Effector memory CD4-positive, alpha-beta T cell (primary cell): ENCODE results near the gene OPCML.

ENCODE experiments used
- DNase-seq, 3 donors: peaks; one replicate each; pipeline ENCODE4 v3.0.0-alpha.2; 2020
- H3K27ac ChIP-seq: 2 replicates; pipeline ENCODE4 v1.7.0; 2013; ENCODE audit warnings: mild to moderate bottlenecking, low read length, moderate library complexity; ENCODE audit not compliant: insufficient read depth, poor library complexity, severe bottlenecking
- H3K27me3 ChIP-seq: replicated peaks from 2 replicates; pipeline ENCODE4 v1.7.0; 2013; ENCODE audit warnings: mild to moderate bottlenecking, low read length; ENCODE audit not compliant: insufficient read depth, control insufficient read depth, poor library complexity, severe bottlenecking
- H3K36me3 ChIP-seq: 2 replicates; pipeline ENCODE4 v1.7.0; 2013; ENCODE audit warnings: mild to moderate bottlenecking, low read length, moderate library complexity; ENCODE audit not compliant: control insufficient read depth, insufficient read depth
- H3K4me1 ChIP-seq: 2 replicates; pipeline ENCODE4 v1.7.0; 2013; ENCODE audit warnings: low read length, mild to moderate bottlenecking; ENCODE audit not compliant: control insufficient read depth, insufficient read depth, poor library complexity, severe bottlenecking
- H3K4me3 ChIP-seq: 2 replicates; pipeline ENCODE4 v1.7.0; 2013; ENCODE audit warnings: low read length, low read depth, mild to moderate bottlenecking; ENCODE audit not compliant: insufficient read depth, poor library complexity, severe bottlenecking
- H3K9me3 ChIP-seq: 2 replicates; pipeline ENCODE4 v1.7.0; 2013; ENCODE audit warnings: mild to moderate bottlenecking, low read length, moderate library complexity; ENCODE audit not compliant: control insufficient read depth

OPCML gene

DNA sequence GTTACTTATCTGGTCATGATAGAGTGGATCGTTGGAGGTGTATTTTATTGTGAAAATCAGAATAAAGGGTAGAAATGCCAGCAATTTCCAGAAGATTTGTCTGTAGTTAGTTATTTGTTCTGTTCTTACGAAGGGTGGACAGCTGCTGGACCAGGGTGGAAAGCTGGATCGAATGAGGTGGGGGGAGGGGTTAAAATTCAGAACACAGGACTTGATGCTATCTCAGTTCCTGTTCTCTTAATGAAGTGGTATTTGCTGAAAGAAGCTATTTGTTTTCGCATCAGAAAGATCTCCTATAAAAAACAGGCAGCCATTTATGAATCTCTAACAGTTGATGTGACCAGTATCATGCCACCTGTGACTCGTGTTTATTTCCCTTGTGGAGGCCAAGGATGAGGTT lies 556.2 kb downstream of the OPCML start:
- no peaks in the 10 kb centered on the region for H3K36me3 ChIP-seq
- no peaks in the 10 kb centered on the region for H3K27me3 ChIP-seq
- no peaks in the 10 kb centered on the region for H3K9me3 ChIP-seq
- H3K4me1 ChIP-seq: no peaks in the 10 kb centered on the region
- H3K27ac ChIP-seq: no peak overlapping the region
- no peak for DNase-seq
- no peak overlapping the region for H3K4me3 ChIP-seq

DNA sequence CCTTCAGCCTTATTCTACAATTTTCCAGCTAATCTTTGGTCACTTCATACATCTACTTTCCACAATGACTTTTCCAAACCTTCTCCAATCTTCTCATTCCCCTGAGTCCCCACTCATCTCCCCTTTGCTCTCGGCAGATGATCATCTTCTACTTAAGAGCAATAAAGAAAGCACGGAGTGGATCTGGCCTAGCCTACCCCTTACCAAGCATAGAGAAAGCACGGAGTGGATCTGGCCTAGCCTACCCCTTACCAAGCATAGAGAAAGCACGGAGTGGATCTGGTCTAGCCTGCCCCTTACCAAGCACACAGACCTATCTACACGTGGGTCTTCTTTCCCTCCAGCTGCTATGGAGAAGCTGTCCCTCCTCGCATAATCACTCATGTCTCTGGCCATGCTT lies 558.6 kb downstream of the OPCML start:
- no peaks in the 10 kb centered on the region for H3K36me3 ChIP-seq
- H3K27ac ChIP-seq: no peak overlapping the region
- H3K27me3 ChIP-seq: no peaks in the 10 kb centered on the region
- no peaks in the 10 kb centered on the region for H3K9me3 ChIP-seq
- H3K4me1 ChIP-seq: no peaks in the 10 kb centered on the region
- H3K4me3 ChIP-seq: no peak overlapping the region
- no peak for DNase-seq

DNA sequence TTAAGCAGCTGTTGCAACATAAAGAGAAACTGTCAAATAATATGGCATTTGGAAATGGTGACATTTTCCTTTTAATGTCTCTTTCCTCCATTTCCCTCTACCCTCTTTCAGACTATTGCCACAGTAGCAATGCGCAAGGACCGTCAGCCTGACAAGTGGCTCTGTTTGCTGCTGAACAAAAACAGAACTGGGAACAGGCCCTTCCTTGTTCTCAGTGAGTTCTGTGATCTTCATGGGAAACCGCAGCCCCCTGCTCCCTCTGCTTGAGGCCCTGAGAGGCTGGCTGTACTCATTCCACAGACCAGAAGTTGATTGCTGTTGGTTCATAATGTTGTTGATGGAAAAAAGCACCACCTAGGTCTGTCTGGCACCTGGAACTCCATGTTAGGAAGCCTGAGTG lies 559.7 kb downstream of the OPCML start:
- Histone ChIP-seq H3K4me3 (no peak overlapping the region), H3K36me3 (no peaks in the 10 kb centered on the region), H3K4me1 (no peaks in the 10 kb centered on the region), H3K9me3 (no peaks in the 10 kb centered on the region), H3K27me3 (no peaks in the 10 kb centered on the region), H3K27ac (no peak overlapping the region)
- DNase-seq: no peak

DNA sequence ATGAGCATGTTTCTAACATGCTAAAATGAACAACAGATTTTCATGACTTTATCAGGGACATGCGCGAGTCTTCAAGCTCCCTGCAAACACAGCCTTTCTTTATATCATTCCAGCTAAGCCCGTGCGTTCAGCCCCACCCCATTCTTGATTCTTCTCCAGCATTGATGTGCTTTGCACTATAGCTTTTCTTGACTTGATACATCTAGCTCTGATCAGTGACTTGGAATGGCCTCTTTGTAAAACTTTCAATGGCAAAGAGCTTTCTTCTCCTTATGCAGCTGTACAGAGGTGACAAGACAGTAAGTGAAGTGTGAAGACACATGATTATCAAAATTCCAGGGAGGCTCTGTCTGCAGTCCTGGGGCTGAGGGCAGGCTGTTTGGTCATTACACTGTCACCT lies 561.0 kb downstream of the OPCML start:
- Histone ChIP-seq H3K4me3 (no peak overlapping the region), H3K27me3 (no peaks in the 10 kb centered on the region), H3K27ac (no peak overlapping the region), H3K4me1 (no peaks in the 10 kb centered on the region), H3K36me3 (no peaks in the 10 kb centered on the region), H3K9me3 (no peaks in the 10 kb centered on the region)
- no peak for DNase-seq

DNA sequence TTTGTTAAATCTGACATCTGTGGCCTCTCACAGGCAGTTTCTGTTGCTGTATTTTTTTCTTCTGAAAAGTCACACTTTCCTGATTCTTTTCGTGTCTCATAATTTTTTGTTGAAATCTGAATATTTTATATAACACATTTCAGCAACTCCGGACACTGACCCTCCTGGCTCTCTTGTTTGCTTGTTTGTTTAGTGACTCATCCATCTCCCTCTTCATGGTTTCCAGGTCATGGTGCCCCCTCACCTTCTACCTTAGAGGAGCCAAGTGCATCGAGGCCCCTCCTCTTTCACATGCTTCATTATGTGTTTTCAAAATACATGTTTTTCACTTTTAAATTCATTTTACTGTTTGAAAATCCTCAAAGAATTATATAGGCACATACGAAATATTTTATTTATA lies 562.4 kb downstream of the OPCML start:
- no peaks in the 10 kb centered on the region for H3K9me3 ChIP-seq
- H3K27ac ChIP-seq: no peak overlapping the region
- no peak overlapping the region for H3K4me3 ChIP-seq
- DNase-seq: no peak
- H3K27me3 ChIP-seq: no peaks in the 10 kb centered on the region
- H3K4me1 ChIP-seq: no peaks in the 10 kb centered on the region
- no peaks in the 10 kb centered on the region for H3K36me3 ChIP-seq

DNA sequence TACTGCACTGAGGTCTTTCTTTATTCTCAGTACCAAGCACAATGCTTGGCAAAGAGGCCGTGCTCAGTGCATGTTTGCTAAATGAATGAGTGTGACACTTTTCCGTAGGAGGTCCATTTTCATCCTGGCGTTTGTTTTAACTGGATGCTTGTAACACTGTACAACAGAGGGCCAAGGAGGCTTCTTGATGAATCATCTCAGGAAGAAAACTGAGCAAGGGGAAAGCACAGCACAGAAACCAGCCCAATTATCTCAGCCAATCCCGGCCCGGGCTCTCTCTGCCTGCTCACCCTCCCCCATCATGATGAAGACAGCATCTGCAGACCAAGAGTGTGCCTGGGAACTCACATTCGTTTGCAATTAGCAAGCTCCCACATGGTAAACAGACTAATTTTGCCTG lies 570.3 kb downstream of the OPCML start:
- Histone ChIP-seq H3K4me3 (no peak overlapping the region), H3K27ac (no peak overlapping the region), H3K27me3 (no peaks in the 10 kb centered on the region), H3K4me1 (no peaks in the 10 kb centered on the region), H3K9me3 (no peaks in the 10 kb centered on the region), H3K36me3 (no peaks in the 10 kb centered on the region)
- DNase-seq: no peak

DNA sequence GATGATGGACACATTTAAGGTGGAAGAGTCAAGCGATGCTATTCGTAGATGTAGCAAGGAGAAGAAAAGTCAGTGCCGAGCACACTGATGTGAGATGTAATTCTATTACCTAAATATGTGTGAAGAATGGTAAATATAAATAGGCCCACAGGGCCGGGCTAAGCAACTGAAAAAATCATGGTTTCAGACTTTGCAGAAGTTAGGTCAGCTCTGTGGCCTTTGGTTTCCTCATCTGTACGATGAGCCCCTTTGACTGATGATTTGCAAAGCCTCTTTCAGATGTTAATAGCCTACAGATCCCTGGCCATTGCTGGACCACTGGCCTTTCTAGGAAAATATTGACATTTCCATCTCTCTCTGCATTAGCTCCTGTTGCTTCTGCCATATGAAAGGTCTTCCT lies 570.8 kb downstream of the OPCML start:
- Histone ChIP-seq H3K9me3 (no peaks in the 10 kb centered on the region), H3K4me3 (no peak overlapping the region), H3K27ac (no peak overlapping the region), H3K36me3 (no peaks in the 10 kb centered on the region), H3K27me3 (no peaks in the 10 kb centered on the region), H3K4me1 (no peaks in the 10 kb centered on the region)
- no peak for DNase-seq

DNA sequence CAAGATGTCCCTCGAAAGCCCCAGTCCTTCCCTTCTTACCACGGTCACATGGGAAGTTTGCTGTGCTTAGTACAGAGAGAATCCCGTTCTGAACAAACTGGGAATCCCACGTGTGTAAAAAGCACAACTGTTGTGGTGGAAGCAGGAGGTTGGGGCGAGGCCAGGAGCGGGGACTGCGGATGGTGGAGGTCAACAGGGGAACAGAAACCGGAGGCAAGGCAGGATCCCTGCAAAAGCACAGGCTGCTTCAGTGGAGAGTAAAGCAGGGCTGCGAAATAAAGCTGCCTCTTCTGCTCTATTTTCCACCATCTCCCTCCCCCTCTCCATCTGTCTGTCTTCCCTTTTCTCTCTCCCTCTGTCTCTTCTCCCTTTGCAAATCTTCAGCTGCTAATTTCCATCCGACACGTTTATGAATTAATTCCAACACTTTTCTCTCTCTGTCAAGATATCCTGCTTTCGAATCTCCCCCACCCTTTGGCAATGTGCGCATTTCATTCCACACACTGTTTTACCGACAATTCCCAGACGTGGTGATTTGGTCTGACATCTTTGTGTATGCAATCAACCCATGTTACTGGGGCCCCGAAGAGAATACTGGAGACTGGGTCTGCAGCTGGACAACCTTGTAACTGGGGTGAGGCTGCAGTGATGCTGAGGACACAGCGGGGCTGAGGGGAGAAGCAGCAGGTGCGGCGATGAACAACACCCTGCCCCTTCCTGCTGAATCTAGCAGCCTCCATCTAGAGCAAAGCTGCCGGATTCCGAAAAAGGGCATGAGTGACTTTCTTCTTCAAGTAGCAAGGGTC lies 571.8 kb downstream of the OPCML start:
- no peaks in the 10 kb centered on the region for H3K9me3 ChIP-seq
- no peaks in the 10 kb centered on the region for H3K27me3 ChIP-seq
- H3K27ac ChIP-seq: no peak overlapping the region
- DNase-seq: no peak
- no peaks in the 10 kb centered on the region for H3K4me1 ChIP-seq
- no peaks in the 10 kb centered on the region for H3K36me3 ChIP-seq
- no peak overlapping the region for H3K4me3 ChIP-seq

DNA sequence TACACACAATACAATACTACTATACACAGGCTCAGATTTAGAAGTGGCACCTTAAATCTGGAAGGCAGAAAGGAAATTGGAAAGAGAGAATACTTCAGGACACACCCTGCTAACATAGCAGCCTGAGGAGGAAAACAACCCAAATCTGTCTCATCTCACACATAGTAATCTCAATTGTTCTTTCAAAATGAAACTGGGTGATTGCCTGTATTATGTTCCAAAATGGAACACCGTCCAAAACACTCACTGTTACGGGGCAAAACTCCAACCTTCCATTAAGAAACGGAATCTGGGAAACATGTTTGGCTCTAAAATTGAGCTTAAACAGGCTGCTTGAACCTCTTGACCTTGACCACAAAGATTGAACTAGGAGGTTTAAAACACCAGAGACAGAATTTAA lies 572.6 kb downstream of the OPCML start:
- H3K27ac ChIP-seq: no peak overlapping the region
- DNase-seq: no peak
- H3K4me3 ChIP-seq: no peak overlapping the region
- H3K27me3 ChIP-seq: no peaks in the 10 kb centered on the region
- no peaks in the 10 kb centered on the region for H3K36me3 ChIP-seq
- no peaks in the 10 kb centered on the region for H3K9me3 ChIP-seq
- no peaks in the 10 kb centered on the region for H3K4me1 ChIP-seq

DNA sequence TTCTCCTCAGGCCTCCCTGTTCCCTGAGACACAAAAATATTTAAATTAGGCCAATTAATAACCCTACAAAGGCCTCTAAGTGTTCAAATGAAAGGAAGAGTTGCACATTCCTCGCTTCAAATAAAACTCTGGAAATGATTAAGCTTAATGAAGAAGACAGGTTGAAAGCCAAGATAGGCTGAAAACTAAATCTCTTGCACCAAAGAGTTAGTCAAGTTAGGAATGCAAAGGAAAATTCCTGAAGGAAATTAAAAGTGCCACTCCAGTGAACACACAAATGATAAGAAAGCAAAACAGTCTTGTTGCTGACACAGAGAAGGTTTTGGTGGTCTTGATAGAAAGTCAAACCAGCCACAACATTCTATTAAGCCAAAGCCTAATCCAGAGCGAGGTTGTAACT lies 574.4 kb downstream of the OPCML start:
- no peak for DNase-seq
- H3K27ac ChIP-seq: no peak overlapping the region
- H3K36me3 ChIP-seq: no peaks in the 10 kb centered on the region
- H3K4me1 ChIP-seq: no peaks in the 10 kb centered on the region
- H3K4me3 ChIP-seq: no peak overlapping the region
- no peaks in the 10 kb centered on the region for H3K9me3 ChIP-seq
- no peaks in the 10 kb centered on the region for H3K27me3 ChIP-seq
